Mesodermal cell (in vitro differentiated cells): ENCODE data around the gene DMAC2L.
"Not testable (repeated sequence)": the region's sequence is repeated elsewhere in the genome, so short reads cannot be mapped to it uniquely, and the experiment has no call there.

Experiments
- H3K27ac ChIP-seq: 2 replicates; pipeline ENCODE4 v1.7.0; 2013; ENCODE audit warnings: mild to moderate bottlenecking, low read depth, low read length, moderate library complexity; ENCODE audit not compliant: severe bottlenecking
- H3K36me3 ChIP-seq: 2 replicates; pipeline ENCODE4 v1.7.1; 2013; ENCODE audit warnings: mild to moderate bottlenecking, low read length, moderate library complexity; ENCODE audit not compliant: control insufficient read depth, insufficient read depth
- H3K4me1 ChIP-seq: one replicate; pipeline ENCODE4 v1.7.1; 2013; ENCODE audit warnings: mild to moderate bottlenecking, low read length; ENCODE audit not compliant: insufficient read depth, control insufficient read depth, poor library complexity, severe bottlenecking
- H3K4me3 ChIP-seq: 2 replicates; pipeline ENCODE4 v1.7.0; 2013; ENCODE audit warnings: low read length, control low read depth, mild to moderate bottlenecking; ENCODE audit not compliant: insufficient read depth, poor library complexity, severe bottlenecking; ENCODE audit errors: extremely low read depth
- H3K9me3 ChIP-seq: 2 replicates; pipeline ENCODE4 v1.7.1; 2013; ENCODE audit warnings: mild to moderate bottlenecking, low read length, moderate library complexity; ENCODE audit not compliant: control insufficient read depth
- WGBS, 2 experiments: methylation state at CpG; one replicate each; pipeline ENCODE4 v1.1.5; 2013; ENCODE audit warnings: missing lambda C conversion rate in 2 of 2; ENCODE audit not compliant: insufficient coverage in 2 of 2; 5-methylcytosine and 5-hydroxymethylcytosine counted together

Gene DMAC2L

GRCh38 chr14:50303744-50304471 lies 8.2 kb upstream of the DMAC2L start:
- Histone ChIP-seq H3K27ac (no peak overlapping the region), H3K4me1 (no peaks in the 10 kb centered on the region), H3K9me3 (no peaks in the 10 kb centered on the region), H3K36me3 (peaks cover 2% of the 10 kb centered on the region), H3K4me3 (no peak overlapping the region)
- WGBS, 2 experiments, result 93 to 100% methylated on average over 1 to 3 of the region's 8 CpGs

GRCh38 chr14:50308363-50308915 lies 3.7 kb upstream of the DMAC2L start:
- no peak overlapping the region for H3K4me3 ChIP-seq
- H3K9me3 ChIP-seq, result no peaks in the 10 kb centered on the region
- 100% methylated on average over 2 of the region's 4 CpGs; no CpG with 5 or more reads in 1 of the 2 experiments for WGBS, 2 experiments
- H3K27ac ChIP-seq, result no peak overlapping the region
- H3K36me3 ChIP-seq, result no peaks in the 10 kb centered on the region
- H3K4me1 ChIP-seq, result no peaks in the 10 kb centered on the region

GRCh38 chr14:50310445-50310844 lies 1.7 kb upstream of the DMAC2L start:
- Histone ChIP-seq H3K36me3 (no peaks in the 10 kb centered on the region), H3K27ac (no peak overlapping the region), H3K4me1 (no peaks in the 10 kb centered on the region), H3K9me3 (peaks cover 10% of the 10 kb centered on the region), H3K4me3 (no peak overlapping the region)
- WGBS, 2 experiments, result 86 to 96% methylated on average over 2 to 3 of the region's 4 CpGs

- WGBS, 2 experiments, result 1 to 8% methylated on average over 11 to 16 of the region's 18 CpGs
- H3K36me3 ChIP-seq, result no peaks in the 10 kb centered on the region
- peaks cover 15% of the 10 kb centered on the region for H3K9me3 ChIP-seq
- no peaks in the 10 kb centered on the region for H3K4me1 ChIP-seq
- H3K4me3 ChIP-seq, result peak overlapping the region; percentile 61
- no peak overlapping the region for H3K27ac ChIP-seq
Observed at GRCh38 chr14:50311337-50311971, 670 bp upstream of the DMAC2L start.

- H3K27ac ChIP-seq, result peak overlapping the region; percentile 92
- peak overlapping the region; percentile 61 for H3K4me3 ChIP-seq
- peaks cover 15% of the 10 kb centered on the region for H3K9me3 ChIP-seq
- H3K4me1 ChIP-seq, result no peaks in the 10 kb centered on the region
- H3K36me3 ChIP-seq, result no peaks in the 10 kb centered on the region
- WGBS, 2 experiments, result 12 to 15% methylated on average over 12 to 15 of the region's 18 CpGs
Observed at GRCh38 chr14:50312734-50313054, 570 bp downstream of the DMAC2L start.

- H3K4me1 ChIP-seq, H3K36me3 ChIP-seq, H3K27ac ChIP-seq, H3K4me3 ChIP-seq: not testable (repeated sequence)
- 86 to 100% methylated on average over 1 of the region's 3 CpGs for whole genome bisulfite sequencing, 2 experiments
- peaks cover 15% of the 10 kb centered on the region for H3K9me3 ChIP-seq
Observed at GRCh38 chr14:50314098-50314497, 2.0 kb downstream of the DMAC2L start.

- WGBS, 2 experiments, result 100% methylated on average over 1 of the region's 4 CpGs; no CpG with 5 or more reads in 1 of the 2 experiments
Observed at GRCh38 chr14:50318031-50318626, 6.0 kb downstream of the DMAC2L start.

GRCh38 chr14:50319293-50319692 lies 7.2 kb downstream of the DMAC2L start:
- H3K4me1 ChIP-seq, result peaks cover 8% of the 10 kb centered on the region
- no CpG with 5 or more reads among the region's 1 CpG for WGBS, 2 experiments
- H3K4me3 ChIP-seq, result no peak overlapping the region
- H3K36me3 ChIP-seq, result peaks cover 8% of the 10 kb centered on the region
- no peak overlapping the region for H3K27ac ChIP-seq
- peaks cover 7% of the 10 kb centered on the region for H3K9me3 ChIP-seq

More at GRCh38 chr14:50318031-50318626, 6.0 kb downstream of the DMAC2L start:
- Histone ChIP-seq H3K27ac (no peak overlapping the region), H3K9me3 (peaks cover 15% of the 10 kb centered on the region), H3K4me3 (no peak overlapping the region), H3K4me1 (peaks cover 8% of the 10 kb centered on the region), H3K36me3 (no peaks in the 10 kb centered on the region)

- peaks cover 8% of the 10 kb centered on the region for H3K4me1 ChIP-seq
- 100% methylated on average over 1 of the region's 2 CpGs; no CpG with 5 or more reads in 1 of the 2 experiments for WGBS, 2 experiments
Observed at GRCh38 chr14:50319721-50320120, 7.6 kb downstream of the DMAC2L start.

GRCh38 chr14:50320283-50320682 lies 8.2 kb downstream of the DMAC2L start:
- H3K27ac ChIP-seq, result peak overlapping the region; percentile 67
- peaks cover 8% of the 10 kb centered on the region for H3K4me1 ChIP-seq
- no peak overlapping the region for H3K4me3 ChIP-seq
- peaks cover 5% of the 10 kb centered on the region for H3K9me3 ChIP-seq
- H3K36me3 ChIP-seq, result peaks cover 12% of the 10 kb centered on the region
- WGBS, 2 experiments, result 86 to 89% methylated on average over 7 to 8 of the region's 8 CpGs

More at GRCh38 chr14:50319721-50320120, 7.6 kb downstream of the DMAC2L start:
- peaks cover 5% of the 10 kb centered on the region for H3K9me3 ChIP-seq
- H3K27ac ChIP-seq, result no peak overlapping the region
- peaks cover 12% of the 10 kb centered on the region for H3K36me3 ChIP-seq
- no peak overlapping the region for H3K4me3 ChIP-seq
